RWPE2 (cell line): ENCODE data around the gene GLDC.
A peak's percentile ranks its signal among the peaks of the same experiment; 100 is the strongest.

ENCODE experiments used
- ATAC-seq: fragments of 200-7000 bp; cut with Tn5 transposase; 3 replicates; pipeline ENCODE4 v1.9.1; 2021; ENCODE audit warnings: low read depth
- DNase-seq: peaks from one replicate; pipeline ENCODE4 v3.0.0-alpha.2; 2020; ENCODE audit warnings: low spot score
- H3K27ac ChIP-seq: fragments of 450-650 bp; 2 replicates; pipeline ENCODE4 v1.5.1; 2017; ENCODE audit warnings: mild to moderate bottlenecking; ENCODE audit not compliant: poor library complexity, severe bottlenecking
- H3K27me3 ChIP-seq: fragments of 250-450 bp; sonication (Bioruptor Pico); 2 replicates; pipeline ENCODE4 v1.5.1; 2021; ENCODE audit warnings: mild to moderate bottlenecking, moderate library complexity; ENCODE audit not compliant: insufficient read depth, poor library complexity, severe bottlenecking
- H3K36me3 ChIP-seq: fragments of 250-450 bp; sonication (Bioruptor Pico); 2 replicates; pipeline ENCODE4 v1.5.1; 2020; ENCODE audit warnings: low read depth, mild to moderate bottlenecking, moderate library complexity
- H3K4me1 ChIP-seq: fragments of 250-450 bp; sonication (Bioruptor Pico); 2 replicates; pipeline ENCODE4 v1.5.1; 2021; ENCODE audit warnings: mild to moderate bottlenecking, moderate library complexity; ENCODE audit not compliant: insufficient read depth, poor library complexity, severe bottlenecking
- H3K4me3 ChIP-seq: fragments of 250-450 bp; sonication (Bioruptor Pico); 2 replicates; pipeline ENCODE4 v1.5.1; 2021; ENCODE audit warnings: mild to moderate bottlenecking, moderate library complexity; ENCODE audit not compliant: severe bottlenecking
- H3K9me3 ChIP-seq: fragments of 250-450 bp; sonication (Bioruptor Pico); 2 replicates; pipeline ENCODE4 v1.5.1; 2021; ENCODE audit warnings: mild to moderate bottlenecking, moderate library complexity; ENCODE audit not compliant: severe bottlenecking
- CTCF ChIP-seq: fragments of 450-650 bp; IDR thresholded peaks from one replicate; pipeline ENCODE4 v1.5.1; 2017; ENCODE audit warnings: mild to moderate bottlenecking, moderate library complexity; ENCODE audit not compliant: poor library complexity, severe bottlenecking

GLDC gene

GRCh38 chr9:6687180-6687579, 41.7 kb upstream of the GLDC start:
- ATAC-seq: no peak
- Histone ChIP-seq H3K27ac (no peak overlapping the region), H3K4me1 (no peaks in the 10 kb centered on the region), H3K36me3 (peaks cover 14% of the 10 kb centered on the region; the same call in 1 of the 2 replicates), H3K9me3 (no peaks in the 10 kb centered on the region), H3K4me3 (no peak overlapping the region), H3K27me3 (no peaks in the 10 kb centered on the region)
- TF ChIP-seq CTCF: no peak
- DNase-seq: no peak

GRCh38 chr9:6686396-6686795, 40.9 kb upstream of the GLDC start:
- H3K36me3 ChIP-seq: peaks cover 14% of the 10 kb centered on the region; the same call in 1 of the 2 replicates
- no peak overlapping the region for H3K4me3 ChIP-seq
- no peak; the same call in 2 of the 3 replicates for ATAC-seq
- H3K27ac ChIP-seq: no peak overlapping the region
- no peaks in the 10 kb centered on the region for H3K4me1 ChIP-seq
- no peak for DNase-seq
- no peaks in the 10 kb centered on the region for H3K9me3 ChIP-seq
- H3K27me3 ChIP-seq: no peaks in the 10 kb centered on the region
- peak; percentile 59 for TF ChIP-seq CTCF

GRCh38 chr9:6681957-6682501, 36.5 kb upstream of the GLDC start:
- no peaks in the 10 kb centered on the region for H3K4me1 ChIP-seq
- TF ChIP-seq CTCF: no peak
- ATAC-seq: no peak; the same call in 2 of the 3 replicates
- H3K36me3 ChIP-seq: peaks cover 14% of the 10 kb centered on the region; the same call in 1 of the 2 replicates
- H3K4me3 ChIP-seq: peak overlapping the region; percentile 53
- peak overlapping the region; percentile 93 for H3K27ac ChIP-seq
- DNase-seq: no peak
- no peaks in the 10 kb centered on the region for H3K9me3 ChIP-seq
- H3K27me3 ChIP-seq: no peaks in the 10 kb centered on the region

- no peak for TF ChIP-seq CTCF
- ATAC-seq (peak; percentile 94), DNase-seq (peak; percentile 98)
- H3K4me3 ChIP-seq: peak overlapping the region; percentile 53
- no peaks in the 10 kb centered on the region for H3K4me1 ChIP-seq
- H3K27me3 ChIP-seq: no peaks in the 10 kb centered on the region
- peak overlapping the region; percentile 93 for H3K27ac ChIP-seq
- no peaks in the 10 kb centered on the region for H3K9me3 ChIP-seq
- peaks cover 14% of the 10 kb centered on the region; the same call in 1 of the 2 replicates for H3K36me3 ChIP-seq
These were observed 35.8 kb upstream of the GLDC start for GRCh38 chr9:6681147-6681956.

GRCh38 chr9:6680797-6681146, 35.2 kb upstream of the GLDC start:
- ATAC-seq (peak; percentile 35), DNase-seq (peak; percentile 64)
- Histone ChIP-seq H3K4me3 (peak overlapping the region; percentile 53), H3K27ac (peak overlapping the region; percentile 93), H3K27me3 (no peaks in the 10 kb centered on the region), H3K4me1 (no peaks in the 10 kb centered on the region), H3K9me3 (no peaks in the 10 kb centered on the region), H3K36me3 (peaks cover 14% of the 10 kb centered on the region; the same call in 1 of the 2 replicates)
- no peak for TF ChIP-seq CTCF
